GM12878 (cell line): ENCODE measurements around the gene LRRC7. TPM values are rescaled to one million over a fixed set of nuclear protein-coding genes. Genes with fewer than 3 reads are reported as not detected.

Experiments
- ATAC-seq: fragments of 200-7000 bp; cut with Tn5 transposase; 3 replicates; pipeline ENCODE4 v1.9.1; 2020; ENCODE audit warnings: mild to moderate bottlenecking, moderate library complexity
- BruUV-seq: library from RNA; stranded (reverse); fragments of 400-500 nt; replicated peaks from 2 replicates; lab custom pipeline; 2021; lab: Mats Ljungman, UMichigan
- CTCF ChIA-PET: fragments of 300-600 bp; sonication (Branson Sonifier 250); formaldehyde crosslinking; extraction: SDS; loops from one replicate; lab custom pipeline; 2021; ENCODE audit warnings: inconsistent platforms; lab: Yijun Ruan, JAX
- POLR2A ChIA-PET: fragments of 350-600 bp; formaldehyde crosslinking; extraction: SDS; loops from one replicate; lab custom pipeline; 2021; ENCODE audit warnings: inconsistent platforms; lab: Charles Lee
- RAD21 ChIA-PET: fragments of 300-600 bp; sonication (Branson Sonifier 250); formaldehyde crosslinking; loops from one replicate; lab custom pipeline; 2023; ENCODE audit warnings: antibody characterized with exemption; ENCODE audit not compliant: unreplicated experiment; lab: Charles Lee
- SMC1A ChIA-PET: fragments of 300-600 bp; sonication (Branson Sonifier 250); formaldehyde crosslinking; loops from one replicate; lab custom pipeline; 2023; ENCODE audit not compliant: unreplicated experiment, uncharacterized antibody; lab: Charles Lee
- DNase-seq: peaks from one replicate; pipeline ENCODE4 v3.0.0-alpha.2; 2011; ENCODE audit warnings: low read depth, low spot score
- FAIRE-seq: peaks from 3 replicates; lab custom pipeline; 2011; peaks lifted over from hg19 to GRCh38; lab: Jason Lieb, UNC
- H2AFZ ChIP-seq: 2 replicates; pipeline ENCODE4 v1.6.0; 2011; ENCODE audit warnings: low read depth, low read length, control low read depth; ENCODE audit not compliant: control insufficient read depth
- H3K27ac ChIP-seq: 2 replicates; pipeline ENCODE4 v1.5.1; 2011; ENCODE audit warnings: control low read depth; ENCODE audit not compliant: control insufficient read depth, insufficient read depth
- H3K27me3 ChIP-seq, 2 experiments: replicated peaks in 1 of 2; 2 replicates each; pipeline versions ENCODE4 v1.6.0 to v1.6.1; 2011; ENCODE audit warnings: low read length in 1 of 2; ENCODE audit not compliant: control insufficient read depth in 2 of 2, insufficient read depth in 2 of 2
- H3K36me3 ChIP-seq, 2 experiments: 2 replicates each; pipeline ENCODE4 v1.5.1; 2011; ENCODE audit warnings: low read length in 1 of 2; ENCODE audit not compliant: control insufficient read depth in 2 of 2, insufficient read depth in 2 of 2
- H3K4me1 ChIP-seq: 2 replicates; pipeline ENCODE4 v1.6.1; 2011; ENCODE audit warnings: mild to moderate bottlenecking, low read length, moderate library complexity, mixed read lengths; ENCODE audit not compliant: control insufficient read depth, insufficient read depth
- H3K4me2 ChIP-seq: 2 replicates; pipeline ENCODE4 v1.6.0; 2011; ENCODE audit warnings: control low read depth; ENCODE audit not compliant: control insufficient read depth, insufficient read depth
- H3K4me3 ChIP-seq: fragments of 200-600 bp; sonication (generic); 2 replicates; pipeline ENCODE4 v1.5.1; 2016
- H3K79me2 ChIP-seq: 2 replicates; pipeline ENCODE4 v1.6.0; 2011; ENCODE audit warnings: low read length; ENCODE audit not compliant: control insufficient read depth, insufficient read depth
- H3K9ac ChIP-seq: 2 replicates; pipeline ENCODE4 v1.8.0; 2011; ENCODE audit warnings: low read length, control low read depth, mixed read lengths; ENCODE audit not compliant: control insufficient read depth, insufficient read depth
- H3K9me3 ChIP-seq: replicated peaks from 3 replicates; pipeline ENCODE4 v1.5.1; 2011; ENCODE audit warnings: mild to moderate bottlenecking, low read length; ENCODE audit not compliant: control insufficient read depth, insufficient read depth
- H4K20me1 ChIP-seq: 2 replicates; pipeline ENCODE4 v1.6.0; 2011; ENCODE audit not compliant: control insufficient read depth, insufficient read depth
- BACH1 ChIP-seq: fragments of 450-650 bp; IDR thresholded peaks from 2 replicates; pipeline ENCODE4 v1.6.1; 2017; ENCODE audit warnings: mild to moderate bottlenecking, borderline replicate concordance
- BCL11A ChIP-seq: IDR thresholded peaks from 2 replicates; pipeline ENCODE4 v1.6.1; 2011; ENCODE audit warnings: low read depth, low read length
- CREB1 ChIP-seq: IDR thresholded peaks from 2 replicates; pipeline ENCODE4 v1.6.1; 2012; ENCODE audit warnings: low read depth, mild to moderate bottlenecking, inconsistent platforms
- IRF4 ChIP-seq: IDR thresholded peaks from 2 replicates; pipeline ENCODE4 v1.6.1; 2011; ENCODE audit warnings: low read depth, low read length
- RB1 ChIP-seq: fragments of 450-650 bp; formaldehyde crosslinking; IDR thresholded peaks from 2 replicates; pipeline ENCODE4 v1.6.1; 2017; ENCODE audit warnings: mild to moderate bottlenecking, borderline replicate concordance
- YBX1 ChIP-seq: fragments of 450-650 bp; IDR thresholded peaks from 2 replicates; pipeline ENCODE4 v1.6.1; 2016; ENCODE audit warnings: antibody characterized with exemption
- ZNF207 ChIP-seq: fragments of 450-650 bp; IDR thresholded peaks from 2 replicates; pipeline ENCODE4 v1.6.1; 2014; ENCODE audit warnings: antibody characterized with exemption, mild to moderate bottlenecking, borderline replicate concordance
- ZNF274 ChIP-seq: IDR thresholded peaks from one replicate; pipeline ENCODE4 v1.8.0; 2011; ENCODE audit not compliant: insufficient read length, insufficient read depth
- WGBS: methylation state at CpG from one replicate; pipeline ENCODE4 v1.1.6; 2016; ENCODE audit warnings: low lambda C conversion rate; ENCODE audit not compliant: insufficient replicate concordance, insufficient coverage; ENCODE audit errors: missing lambda C conversion rate; 5-methylcytosine and 5-hydroxymethylcytosine counted together
- in situ Hi-C: fragments of 300-500 bp; cut with MboI; formaldehyde crosslinking; loops from 9 replicates; pipeline ENCODE4 v1.14.3; 2018; ENCODE audit warnings: mixed read lengths
- intact Hi-C: fragments of 100-400 bp; cut with micrococcal nuclease; formaldehyde crosslinking; loops from one replicate; pipeline ENCODE4 v1.14.2; 2022; ENCODE audit not compliant: unreplicated experiment
- polyA plus RNA-seq, 11 experiments: library from polyadenylated mRNA; depleted of rRNA in 4 of 11; unstranded in 6 of 11; stranded (reverse) in 5 of 11; fragments of >200 nt; fragmentation: Nextera tagmentation in 4 of 11; fragmentation: Illumina TruSeq in 1 of 11; extraction: Ambion mirVana in 4 of 11; extraction: Trizol in 1 of 11; gene quantifications; 1 replicate in 1 of 11; 2 replicates in 10 of 11; pipeline versions ENCODE4 v1.2.1 to v1.2.3, GENCODE V29; 2011 to 2016; ENCODE audit warnings: inconsistent platforms in 2 of 11, missing spikeins in 2 of 11, low read depth in 1 of 11
- total RNA-seq, 4 experiments: library from RNA; depleted of rRNA in 3 of 4; stranded (reverse); fragments of >200 nt in 3 of 4; fragmentation: Illumina TruSeq in 1 of 4; extraction: Trizol in 1 of 4; gene quantifications; 2 replicates each; pipeline versions ENCODE4 v1.2.1 to v1.2.3, GENCODE V29; 2013 to 2021
- TF ChIP-seq, protein P1 (sequence below): fragments of 450-650 bp; IDR thresholded peaks from 2 replicates; pipeline ENCODE4 v1.6.1; 2014; ENCODE audit warnings: mild to moderate bottlenecking
- TF ChIP-seq, protein P2 (sequence below): IDR thresholded peaks from 2 replicates; pipeline ENCODE4 v1.6.1; 2012; ENCODE audit warnings: low read length, inconsistent platforms
- TF ChIP-seq, protein P3 (sequence below): fragments of 150-350 bp; IDR thresholded peaks from 2 replicates; pipeline ENCODE4 v1.6.1; 2014; ENCODE audit warnings: mild to moderate bottlenecking, low read depth, low read length
- TF ChIP-seq, protein P4 (sequence below): IDR thresholded peaks from 2 replicates; pipeline ENCODE4 v1.6.1; 2011; ENCODE audit warnings: borderline replicate concordance, low read depth, mild to moderate bottlenecking, moderate library complexity, mixed read lengths, low read length; ENCODE audit not compliant: insufficient read depth; ENCODE audit errors: extremely low read length
- TF ChIP-seq, protein P5 (sequence below): fragments of 450-650 bp; IDR thresholded peaks from 2 replicates; pipeline ENCODE4 v1.6.1; 2016; ENCODE audit warnings: mild to moderate bottlenecking, moderate library complexity, borderline replicate concordance

LRRC7 gene
- total and polyA plus RNA-seq, 10 of the 15 experiments (the other 5 are each of a cell fraction or from before 2014, with no cell fraction given), result 0.05 to 1.4 (median 0.24) TPM; not detected in 5

DNA sequence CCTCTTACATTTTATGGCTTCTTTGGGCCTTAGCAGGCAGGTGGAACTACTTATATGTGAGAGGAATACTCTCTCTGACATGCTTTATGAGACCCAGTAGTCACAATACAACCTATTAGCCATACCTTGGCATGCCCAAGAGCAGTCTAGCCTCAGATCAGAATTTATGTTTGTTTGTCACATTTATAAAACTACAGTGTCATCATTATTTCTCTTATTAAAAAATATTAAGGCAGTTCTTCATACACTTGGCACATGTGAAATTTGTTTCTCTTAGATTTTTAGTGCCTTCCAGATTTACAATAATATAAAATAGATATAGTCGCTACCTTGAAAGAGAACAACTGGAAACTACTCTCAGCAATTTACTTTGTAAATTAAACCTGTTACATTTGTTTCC lies 519.2 kb downstream of the LRRC7 start:
- DNase-seq (no peak), FAIRE-seq (no peak), ATAC-seq (no peak)
- no peak overlapping the region for H3K27ac ChIP-seq
- no peaks in the 10 kb centered on the region for H3K36me3 ChIP-seq
- no TSS peak for BruUV-seq
- no peak overlapping the region for H2AFZ ChIP-seq
- in situ Hi-C loops (no loop called here), intact Hi-C loops (no loop called here)
- no peaks in the 10 kb centered on the region for H3K9me3 ChIP-seq
- ChIA-PET RAD21 (no interaction called here), SMC1A (no interaction called here)
- no peak overlapping the region for H3K4me2 ChIP-seq
- no peaks in the 10 kb centered on the region for H4K20me1 ChIP-seq
- no peaks in the 10 kb centered on the region for H3K79me2 ChIP-seq
- no peak overlapping the region for H3K4me3 ChIP-seq
- TF ChIP-seq IRF4 (no peak), ZNF207 (no peak), YBX1 (no peak), BACH1 (no peak), RB1 (no peak), CREB1 (no peak), ZNF274 (no peak), BCL11A (no peak)
- TF ChIP-seq, protein P1, sequence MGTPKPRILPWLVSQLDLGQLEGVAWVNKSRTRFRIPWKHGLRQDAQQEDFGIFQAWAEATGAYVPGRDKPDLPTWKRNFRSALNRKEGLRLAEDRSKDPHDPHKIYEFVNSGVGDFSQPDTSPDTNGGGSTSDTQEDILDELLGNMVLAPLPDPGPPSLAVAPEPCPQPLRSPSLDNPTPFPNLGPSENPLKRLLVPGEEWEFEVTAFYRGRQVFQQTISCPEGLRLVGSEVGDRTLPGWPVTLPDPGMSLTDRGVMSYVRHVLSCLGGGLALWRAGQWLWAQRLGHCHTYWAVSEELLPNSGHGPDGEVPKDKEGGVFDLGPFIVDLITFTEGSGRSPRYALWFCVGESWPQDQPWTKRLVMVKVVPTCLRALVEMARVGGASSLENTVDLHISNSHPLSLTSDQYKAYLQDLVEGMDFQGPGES, result no peak
- TF ChIP-seq, protein P2, sequence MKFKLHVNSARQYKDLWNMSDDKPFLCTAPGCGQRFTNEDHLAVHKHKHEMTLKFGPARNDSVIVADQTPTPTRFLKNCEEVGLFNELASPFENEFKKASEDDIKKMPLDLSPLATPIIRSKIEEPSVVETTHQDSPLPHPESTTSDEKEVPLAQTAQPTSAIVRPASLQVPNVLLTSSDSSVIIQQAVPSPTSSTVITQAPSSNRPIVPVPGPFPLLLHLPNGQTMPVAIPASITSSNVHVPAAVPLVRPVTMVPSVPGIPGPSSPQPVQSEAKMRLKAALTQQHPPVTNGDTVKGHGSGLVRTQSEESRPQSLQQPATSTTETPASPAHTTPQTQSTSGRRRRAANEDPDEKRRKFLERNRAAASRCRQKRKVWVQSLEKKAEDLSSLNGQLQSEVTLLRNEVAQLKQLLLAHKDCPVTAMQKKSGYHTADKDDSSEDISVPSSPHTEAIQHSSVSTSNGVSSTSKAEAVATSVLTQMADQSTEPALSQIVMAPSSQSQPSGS, result no peak
- TF ChIP-seq, protein P3, sequence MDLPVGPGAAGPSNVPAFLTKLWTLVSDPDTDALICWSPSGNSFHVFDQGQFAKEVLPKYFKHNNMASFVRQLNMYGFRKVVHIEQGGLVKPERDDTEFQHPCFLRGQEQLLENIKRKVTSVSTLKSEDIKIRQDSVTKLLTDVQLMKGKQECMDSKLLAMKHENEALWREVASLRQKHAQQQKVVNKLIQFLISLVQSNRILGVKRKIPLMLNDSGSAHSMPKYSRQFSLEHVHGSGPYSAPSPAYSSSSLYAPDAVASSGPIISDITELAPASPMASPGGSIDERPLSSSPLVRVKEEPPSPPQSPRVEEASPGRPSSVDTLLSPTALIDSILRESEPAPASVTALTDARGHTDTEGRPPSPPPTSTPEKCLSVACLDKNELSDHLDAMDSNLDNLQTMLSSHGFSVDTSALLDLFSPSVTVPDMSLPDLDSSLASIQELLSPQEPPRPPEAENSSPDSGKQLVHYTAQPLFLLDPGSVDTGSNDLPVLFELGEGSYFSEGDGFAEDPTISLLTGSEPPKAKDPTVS, result no peak
- TF ChIP-seq, protein P4, sequence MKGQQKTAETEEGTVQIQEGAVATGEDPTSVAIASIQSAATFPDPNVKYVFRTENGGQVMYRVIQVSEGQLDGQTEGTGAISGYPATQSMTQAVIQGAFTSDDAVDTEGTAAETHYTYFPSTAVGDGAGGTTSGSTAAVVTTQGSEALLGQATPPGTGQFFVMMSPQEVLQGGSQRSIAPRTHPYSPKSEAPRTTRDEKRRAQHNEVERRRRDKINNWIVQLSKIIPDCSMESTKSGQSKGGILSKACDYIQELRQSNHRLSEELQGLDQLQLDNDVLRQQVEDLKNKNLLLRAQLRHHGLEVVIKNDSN, result no peak
- TF ChIP-seq, protein P5, sequence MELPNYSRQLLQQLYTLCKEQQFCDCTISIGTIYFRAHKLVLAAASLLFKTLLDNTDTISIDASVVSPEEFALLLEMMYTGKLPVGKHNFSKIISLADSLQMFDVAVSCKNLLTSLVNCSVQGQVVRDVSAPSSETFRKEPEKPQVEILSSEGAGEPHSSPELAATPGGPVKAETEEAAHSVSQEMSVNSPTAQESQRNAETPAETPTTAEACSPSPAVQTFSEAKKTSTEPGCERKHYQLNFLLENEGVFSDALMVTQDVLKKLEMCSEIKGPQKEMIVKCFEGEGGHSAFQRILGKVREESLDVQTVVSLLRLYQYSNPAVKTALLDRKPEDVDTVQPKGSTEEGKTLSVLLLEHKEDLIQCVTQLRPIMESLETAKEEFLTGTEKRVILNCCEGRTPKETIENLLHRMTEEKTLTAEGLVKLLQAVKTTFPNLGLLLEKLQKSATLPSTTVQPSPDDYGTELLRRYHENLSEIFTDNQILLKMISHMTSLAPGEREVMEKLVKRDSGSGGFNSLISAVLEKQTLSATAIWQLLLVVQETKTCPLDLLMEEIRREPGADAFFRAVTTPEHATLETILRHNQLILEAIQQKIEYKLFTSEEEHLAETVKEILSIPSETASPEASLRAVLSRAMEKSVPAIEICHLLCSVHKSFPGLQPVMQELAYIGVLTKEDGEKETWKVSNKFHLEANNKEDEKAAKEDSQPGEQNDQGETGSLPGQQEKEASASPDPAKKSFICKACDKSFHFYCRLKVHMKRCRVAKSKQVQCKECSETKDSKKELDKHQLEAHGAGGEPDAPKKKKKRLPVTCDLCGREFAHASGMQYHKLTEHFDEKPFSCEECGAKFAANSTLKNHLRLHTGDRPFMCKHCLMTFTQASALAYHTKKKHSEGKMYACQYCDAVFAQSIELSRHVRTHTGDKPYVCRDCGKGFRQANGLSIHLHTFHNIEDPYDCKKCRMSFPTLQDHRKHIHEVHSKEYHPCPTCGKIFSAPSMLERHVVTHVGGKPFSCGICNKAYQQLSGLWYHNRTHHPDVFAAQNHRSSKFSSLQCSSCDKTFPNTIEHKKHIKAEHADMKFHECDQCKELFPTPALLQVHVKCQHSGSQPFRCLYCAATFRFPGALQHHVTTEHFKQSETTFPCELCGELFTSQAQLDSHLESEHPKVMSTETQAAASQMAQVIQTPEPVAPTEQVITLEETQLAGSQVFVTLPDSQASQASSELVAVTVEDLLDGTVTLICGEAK, result no peak
- TF ChIP-seq, all 136 proteins: peak for 0
- H3K27me3 ChIP-seq, result no peaks in the 10 kb centered on the region
- 0% methylated on average over 1 of the region's 1 CpG for WGBS
- ChIA-PET CTCF (no interaction called here), POLR2A (no interaction called here)
- H3K4me1 ChIP-seq, result no peaks in the 10 kb centered on the region
- no peak overlapping the region for H3K9ac ChIP-seq
